Bronchial epithelial cell (primary cell): ENCODE measurements around the gene NRM. TPM values are rescaled to one million over a fixed set of nuclear protein-coding genes. Genes with fewer than 3 reads are reported as not detected.

Source experiments
- DNase-seq: peaks from one replicate; pipeline ENCODE4 v3.0.0-alpha.2; 2010; ENCODE audit warnings: low read depth
- FAIRE-seq: peaks from 2 replicates; lab custom pipeline; 2011; peaks lifted over from hg19 to GRCh38; lab: Jason Lieb, UNC
- H3K27me3 ChIP-seq: 2 replicates; pipeline ENCODE4 v1.5.1; 2011; ENCODE audit warnings: low read length; ENCODE audit not compliant: control insufficient read depth, insufficient read depth
- H3K36me3 ChIP-seq: 2 replicates; pipeline ENCODE4 v1.5.1; 2011; ENCODE audit warnings: low read length; ENCODE audit not compliant: control insufficient read depth, insufficient read depth
- H3K4me3 ChIP-seq: 2 replicates; pipeline ENCODE4 v1.5.1; 2011; ENCODE audit warnings: mild to moderate bottlenecking, low read depth, low read length, control low read depth
- CTCF ChIP-seq: IDR thresholded peaks from 2 replicates; pipeline ENCODE4 v1.5.1; 2011; ENCODE audit warnings: mild to moderate bottlenecking, moderate library complexity, low read length, control low read depth, inconsistent platforms; ENCODE audit not compliant: insufficient read depth, severe bottlenecking
- total RNA-seq: library from RNA; depleted of rRNA; stranded (reverse); fragments of >200 nt; gene quantifications from 2 replicates; pipeline ENCODE4 v1.2.1, GENCODE V29; 2014

Gene NRM
- total RNA-seq, 1 donor from 2014 or later = 0.26 TPM

GRCh38 chr6:30686908-30687658 lies 3.7 kb downstream of the NRM start:
- Histone ChIP-seq H3K27me3 (no peaks in the 10 kb centered on the region), H3K4me3 (peak overlapping the region; percentile 76), H3K36me3 (peaks cover 6% of the 10 kb centered on the region)
- no peak for TF ChIP-seq CTCF
- FAIRE-seq (no peak), DNase-seq (peak; percentile 94)

- Histone ChIP-seq H3K36me3 (peaks cover 6% of the 10 kb centered on the region), H3K27me3 (no peaks in the 10 kb centered on the region), H3K4me3 (peak within 1 kb of the TSS; percentile 76)
- no peak for FAIRE-seq
- no peak for TF ChIP-seq CTCF
- DNase-seq = peak; percentile 27
Observed at GRCh38 chr6:30686009-30686907, 4.5 kb downstream of the NRM start, which contains the start of gene PPP1R18. TSS of gene PPP1R18 (minus strand) at chr6:30686645. CDS start at chr6:30686018, 627 bp downstream.

- Histone ChIP-seq H3K4me3 (peak overlapping the region; percentile 76), H3K36me3 (peaks cover 6% of the 10 kb centered on the region), H3K27me3 (no peaks in the 10 kb centered on the region)
- FAIRE-seq (no peak), DNase-seq (no peak)
- TF ChIP-seq CTCF = peak; percentile 22
Observed at GRCh38 chr6:30685157-30686008, 5.4 kb downstream of the NRM start.

GRCh38 chr6:30684386-30685156 lies 6.2 kb downstream of the NRM start:
- no peak for TF ChIP-seq CTCF
- DNase-seq (no peak), FAIRE-seq (no peak)
- Histone ChIP-seq H3K27me3 (no peaks in the 10 kb centered on the region), H3K4me3 (peak overlapping the region; percentile 76), H3K36me3 (peaks cover 6% of the 10 kb centered on the region)

GRCh38 chr6:30683980-30684338 lies 6.8 kb downstream of the NRM start:
- Histone ChIP-seq H3K36me3 (peaks cover 6% of the 10 kb centered on the region), H3K4me3 (peak overlapping the region; percentile 76), H3K27me3 (no peaks in the 10 kb centered on the region)
- TF ChIP-seq CTCF = no peak
- FAIRE-seq (no peak), DNase-seq (no peak)
